WTC11 (cell line): ENCODE results near the gene LHPP. TPM values are rescaled to one million over a fixed set of nuclear protein-coding genes. Genes with fewer than 3 reads are reported as not detected.

Experiments used
- ATAC-seq: fragments of 200-7000 bp; cut with Tn5 transposase; 2 replicates; pipeline ENCODE4 v1.10.0; 2021; ENCODE audit warnings: mild to moderate bottlenecking, moderate library complexity
- CTCF ChIA-PET: fragments of 300-600 bp; sonication (Branson Sonifier 250); formaldehyde crosslinking; loops from one replicate; lab custom pipeline; 2021; ENCODE audit warnings: antibody characterized with exemption; lab: Charles Lee
- POLR2A ChIA-PET: fragments of 350-600 bp; sonication (Branson Sonifier 250); formaldehyde crosslinking; loops from one replicate; lab custom pipeline; 2021; ENCODE audit warnings: antibody characterized with exemption; lab: Charles Lee
- DNase-seq: peaks from one replicate; pipeline ENCODE4 v3.0.0; 2021; ENCODE audit warnings: low spot score
- H3K27ac Mint-ChIP-seq: 2 replicates; pipeline ENCODE4 v1.8.0; 2021; ENCODE audit warnings: mixed read lengths
- H3K27me3 Mint-ChIP-seq: 2 replicates; pipeline ENCODE4 v1.8.0; 2021; ENCODE audit warnings: low read depth, mild to moderate bottlenecking, moderate library complexity, mixed read lengths
- H3K36me3 Mint-ChIP-seq: 2 replicates; pipeline ENCODE4 v1.8.0; 2021; ENCODE audit warnings: mixed read lengths
- H3K4me1 Mint-ChIP-seq: 2 replicates; pipeline ENCODE4 v1.8.0; 2022; ENCODE audit warnings: mixed read lengths
- H3K4me3 Mint-ChIP-seq: 2 replicates; pipeline ENCODE4 v1.8.0; 2021; ENCODE audit warnings: mild to moderate bottlenecking, moderate library complexity, mixed read lengths
- H3K9me3 Mint-ChIP-seq: 2 replicates; pipeline ENCODE4 v1.8.0; 2021; ENCODE audit warnings: mixed read lengths
- CREB1 ChIP-seq: sonication (generic); formaldehyde crosslinking; IDR thresholded peaks from 2 replicates; pipeline ENCODE4 v1.8.0; 2023; ENCODE audit warnings: mild to moderate bottlenecking, missing genetic modification reagents
- E2F1 ChIP-seq: sonication (generic); formaldehyde crosslinking; IDR thresholded peaks from 2 replicates; pipeline ENCODE4 v1.8.0; 2022; ENCODE audit warnings: mild to moderate bottlenecking, missing genetic modification reagents
- FOXP1 ChIP-seq: sonication (generic); formaldehyde crosslinking; IDR thresholded peaks from 2 replicates; pipeline ENCODE4 v1.8.0; 2022; ENCODE audit warnings: missing genetic modification reagents, mild to moderate bottlenecking, moderate library complexity, borderline replicate concordance
- GABPB1 ChIP-seq: sonication (generic); formaldehyde crosslinking; IDR thresholded peaks from 2 replicates; pipeline ENCODE4 v1.8.1; 2023; ENCODE audit warnings: mild to moderate bottlenecking, missing genetic modification reagents
- HMGA2 ChIP-seq: fragments of 250-450 bp; sonication (Bioruptor Pico); IDR thresholded peaks from 2 replicates; pipeline ENCODE4 v1.4.0; 2021; ENCODE audit warnings: mild to moderate bottlenecking, moderate library complexity
- KAT7 ChIP-seq: sonication (generic); formaldehyde crosslinking; IDR thresholded peaks from 2 replicates; pipeline ENCODE4 v1.8.1; 2023; ENCODE audit warnings: missing genetic modification reagents, mild to moderate bottlenecking, borderline replicate concordance
- NFATC4 ChIP-seq: fragments of 250-450 bp; sonication (Bioruptor Pico); IDR thresholded peaks from 2 replicates; pipeline ENCODE4 v1.9.0; 2021; ENCODE audit warnings: mild to moderate bottlenecking
- NFYB ChIP-seq: sonication (generic); formaldehyde crosslinking; conservative IDR thresholded peaks from 2 replicates; pipeline ENCODE4 v1.8.0; 2022; ENCODE audit warnings: low read depth, missing genetic modification reagents
- NR1H2 ChIP-seq: sonication (generic); formaldehyde crosslinking; IDR thresholded peaks from 2 replicates; pipeline ENCODE4 v1.9.0; 2021; ENCODE audit warnings: mild to moderate bottlenecking, moderate library complexity, missing genetic modification reagents
- NR2C2 ChIP-seq: sonication (generic); formaldehyde crosslinking; IDR thresholded peaks from 2 replicates; pipeline ENCODE4 v1.8.0; 2022; ENCODE audit warnings: mild to moderate bottlenecking, missing genetic modification reagents
- NR3C1 ChIP-seq: sonication (generic); formaldehyde crosslinking; conservative IDR thresholded peaks from 2 replicates; pipeline ENCODE4 v1.8.1; 2023; ENCODE audit warnings: low read depth, mild to moderate bottlenecking, missing genetic modification reagents
- OVOL2 ChIP-seq: fragments of 250-450 bp; sonication (Bioruptor Pico); IDR thresholded peaks from 2 replicates; pipeline ENCODE4 v1.9.0; 2021; ENCODE audit warnings: mild to moderate bottlenecking, borderline replicate concordance
- PREB ChIP-seq: sonication (generic); formaldehyde crosslinking; IDR thresholded peaks from 2 replicates; pipeline ENCODE4 v1.8.1; 2022; ENCODE audit warnings: mild to moderate bottlenecking, missing genetic modification reagents, moderate library complexity, borderline replicate concordance
- RELA ChIP-seq: sonication (generic); formaldehyde crosslinking; IDR thresholded peaks from 2 replicates; pipeline ENCODE4 v1.8.1; 2022; ENCODE audit warnings: missing genetic modification reagents, mild to moderate bottlenecking, borderline replicate concordance
- STAT6 ChIP-seq: sonication (generic); formaldehyde crosslinking; conservative IDR thresholded peaks from 2 replicates; pipeline ENCODE4 v1.8.1; 2023; ENCODE audit warnings: mild to moderate bottlenecking, low read depth, missing genetic modification reagents, moderate library complexity
- TP53 ChIP-seq: sonication (generic); formaldehyde crosslinking; IDR thresholded peaks from 2 replicates; pipeline ENCODE4 v1.8.1; 2023; ENCODE audit warnings: mild to moderate bottlenecking, missing genetic modification reagents
- total RNA-seq: library from RNA; stranded (reverse); gene quantifications from 3 replicates; pipeline ENCODE4 v1.2.3, GENCODE V29; 2021
- TF ChIP-seq, protein P1 (sequence below): sonication (generic); formaldehyde crosslinking; IDR thresholded peaks from 2 replicates; pipeline ENCODE4 v1.8.1; 2023; ENCODE audit warnings: mild to moderate bottlenecking, missing genetic modification reagents
- TF ChIP-seq, protein P2 (sequence below): sonication (generic); formaldehyde crosslinking; conservative IDR thresholded peaks from 2 replicates; pipeline ENCODE4 v1.8.1; 2022; ENCODE audit warnings: mild to moderate bottlenecking, missing genetic modification reagents
- TF ChIP-seq, protein P3 (sequence below): fragments of 250-450 bp; sonication (Bioruptor Pico); IDR thresholded peaks from 2 replicates; pipeline ENCODE4 v2.1.2; 2022; ENCODE audit warnings: mild to moderate bottlenecking, moderate library complexity
- TF ChIP-seq, protein P4 (sequence below): sonication (generic); formaldehyde crosslinking; IDR thresholded peaks from 2 replicates; pipeline ENCODE4 v1.8.0; 2022; ENCODE audit warnings: mild to moderate bottlenecking, missing genetic modification reagents

The LHPP gene
- total RNA-seq, 1 experiment from 2014 or later: 33.2 TPM

DNA sequence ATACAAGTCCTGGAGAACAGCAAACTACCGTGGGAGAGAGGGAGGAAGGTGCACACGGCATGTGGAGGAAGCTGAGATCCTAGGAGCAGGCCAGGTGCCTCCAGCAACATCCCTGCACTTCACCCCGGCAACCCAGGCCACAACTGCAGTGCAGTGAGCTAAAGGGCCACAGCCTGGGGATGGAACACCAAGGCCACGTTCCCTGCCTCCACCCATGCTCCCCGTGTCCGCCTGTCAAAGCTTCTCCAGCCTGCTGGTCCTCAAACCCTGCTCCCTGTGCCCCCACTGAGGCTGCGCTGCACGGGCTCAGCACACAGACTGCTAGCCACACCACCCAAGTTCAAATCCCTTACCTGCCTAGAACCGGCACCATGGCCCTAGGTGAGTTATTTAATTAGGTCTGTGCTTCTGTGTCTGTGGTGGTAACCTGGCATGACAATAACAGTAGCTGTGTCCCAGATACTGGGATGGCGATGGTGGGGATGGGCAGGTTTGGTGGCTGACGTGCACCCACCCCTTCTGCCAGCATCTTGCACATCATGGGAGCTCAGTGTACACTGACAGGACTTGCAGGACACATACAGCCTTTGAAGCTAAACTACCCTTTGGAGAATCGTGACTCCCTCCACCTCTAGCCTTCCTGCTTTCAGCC, 197.1 kb downstream of the LHPP start:
- no peak overlapping the region for H3K27ac Mint-ChIP-seq
- ATAC-seq: no peak

DNA sequence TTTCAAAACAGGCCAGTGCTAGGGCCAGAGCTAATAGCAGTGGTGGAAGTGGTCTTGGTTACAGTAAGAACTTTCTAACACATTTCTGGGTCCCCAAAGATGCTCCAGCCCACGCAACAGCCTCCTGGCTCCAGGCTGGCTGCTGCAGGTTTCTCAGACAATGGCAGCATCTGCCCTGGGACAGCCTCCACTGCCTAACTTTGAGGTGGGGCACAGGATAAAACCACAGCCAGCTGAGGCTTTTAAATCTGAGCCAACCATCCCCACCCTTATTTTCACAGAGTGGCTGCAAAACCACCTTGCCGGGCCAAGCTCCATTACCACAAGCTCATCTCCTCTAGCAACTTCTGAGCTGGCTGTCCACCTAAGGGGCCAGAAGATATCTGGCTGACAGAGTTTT, 197.8 kb downstream of the LHPP start:
- TF ChIP-seq NR1H2 (CRISPR knock-in tag) (no peak), HMGA2 (CRISPR knock-in tag) (no peak), CREB1 (no peak), NFYB (no peak), KAT7 (CRISPR knock-in tag) (no peak), NR2C2 (CRISPR knock-in tag) (no peak), GABPB1 (CRISPR knock-in tag) (no peak), FOXP1 (CRISPR knock-in tag) (no peak), NFATC4 (CRISPR knock-in tag) (no peak), PREB (CRISPR knock-in tag) (no peak), TP53 (no peak), RELA (no peak), STAT6 (CRISPR knock-in tag) (no peak)
- TF ChIP-seq, protein P1, sequence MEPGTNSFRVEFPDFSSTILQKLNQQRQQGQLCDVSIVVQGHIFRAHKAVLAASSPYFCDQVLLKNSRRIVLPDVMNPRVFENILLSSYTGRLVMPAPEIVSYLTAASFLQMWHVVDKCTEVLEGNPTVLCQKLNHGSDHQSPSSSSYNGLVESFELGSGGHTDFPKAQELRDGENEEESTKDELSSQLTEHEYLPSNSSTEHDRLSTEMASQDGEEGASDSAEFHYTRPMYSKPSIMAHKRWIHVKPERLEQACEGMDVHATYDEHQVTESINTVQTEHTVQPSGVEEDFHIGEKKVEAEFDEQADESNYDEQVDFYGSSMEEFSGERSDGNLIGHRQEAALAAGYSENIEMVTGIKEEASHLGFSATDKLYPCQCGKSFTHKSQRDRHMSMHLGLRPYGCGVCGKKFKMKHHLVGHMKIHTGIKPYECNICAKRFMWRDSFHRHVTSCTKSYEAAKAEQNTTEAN (CRISPR knock-in tag): no peak
- Mint-ChIP-seq H3K27me3 (no peaks in the 10 kb centered on the region), H3K4me1 (peaks cover 13% of the 10 kb centered on the region), H3K27ac (no peak overlapping the region), H3K4me3 (no peak overlapping the region), H3K36me3 (peaks cover 3% of the 10 kb centered on the region; the same call in 1 of the 2 replicates), H3K9me3 (no peaks in the 10 kb centered on the region)
- ChIA-PET CTCF (interaction anchor here (1.2 to 1.6 kb wide), 4 partner anchors 12 to 129 kb away, joined by 3 to 6 read pairs (median 4); no protein-coding TSS in a partner anchor), POLR2A (interaction anchor here (0.6 kb wide), 1 partner anchor 14 kb away, joined by 3 read pairs; no protein-coding TSS in a partner anchor)
- DNase-seq (no peak), ATAC-seq (no peak)

More for the DNA sequence above, 197.1 kb downstream of the LHPP start:
- Mint-ChIP-seq H3K27me3 (no peaks in the 10 kb centered on the region), H3K4me1 (peaks cover 15% of the 10 kb centered on the region), H3K9me3 (no peaks in the 10 kb centered on the region), H3K4me3 (no peak overlapping the region), H3K36me3 (peaks cover 3% of the 10 kb centered on the region; the same call in 1 of the 2 replicates)
- no peak for TF ChIP-seq OVOL2 (CRISPR knock-in tag)
- POLR2A ChIA-PET: interaction anchor here (0.6 kb wide), 1 partner anchor 14 kb away, joined by 3 read pairs; no protein-coding TSS in a partner anchor
- DNase-seq: no peak
- CTCF ChIA-PET: interaction anchor here (1.2 to 1.6 kb wide), 3 partner anchors 13 to 128 kb away, joined by 3 to 6 read pairs (median 4); no protein-coding TSS in a partner anchor

DNA sequence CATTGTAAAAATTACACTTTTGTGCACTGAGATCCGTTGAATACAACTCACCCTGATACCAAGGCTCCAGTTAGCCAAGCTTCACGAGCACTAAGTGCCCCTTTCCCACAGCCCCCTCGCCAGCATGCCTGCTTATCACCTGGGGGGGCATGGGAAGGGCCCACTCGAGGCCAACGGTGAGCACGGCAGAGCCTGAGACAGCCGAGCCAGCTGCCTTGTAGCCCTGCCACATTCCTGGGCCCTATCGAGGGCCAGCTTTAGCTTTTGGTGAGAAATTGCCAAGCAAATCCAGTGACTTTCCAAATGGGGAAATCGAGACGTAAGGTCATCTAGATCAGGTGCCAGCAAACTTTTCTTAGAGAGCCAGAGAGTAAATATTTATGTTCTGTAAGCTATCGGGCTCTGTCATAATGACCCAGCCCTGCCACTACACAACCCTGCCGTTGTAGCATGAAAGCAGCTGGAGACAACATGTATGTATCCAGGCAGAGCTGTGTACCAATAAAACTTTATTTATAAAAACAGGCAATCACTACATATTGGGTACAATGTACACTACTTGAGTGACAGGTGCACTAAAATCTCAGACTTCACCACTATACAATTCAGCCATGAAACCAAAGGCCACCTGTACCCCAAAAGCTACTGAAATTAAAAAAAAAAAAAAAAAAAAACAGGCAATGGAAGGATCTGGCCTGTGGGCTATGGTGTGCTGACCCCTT, 198.9 kb downstream of the LHPP start:
- Mint-ChIP-seq H3K9me3 (no peaks in the 10 kb centered on the region), H3K4me1 (peaks cover 3% of the 10 kb centered on the region), H3K4me3 (no peak overlapping the region), H3K27ac (peak overlapping the region; percentile 72), H3K36me3 (peaks cover 3% of the 10 kb centered on the region; the same call in 1 of the 2 replicates), H3K27me3 (no peaks in the 10 kb centered on the region)
- DNase-seq (no peak), ATAC-seq (no peak)
- CTCF ChIA-PET: interaction anchor here (0.7 to 1.3 kb wide), 4 partner anchors 11 to 80 kb away, joined by 3 to 5 read pairs (median 4); no protein-coding TSS in a partner anchor
- POLR2A ChIA-PET: no interaction called here
- TF ChIP-seq, protein P2, sequence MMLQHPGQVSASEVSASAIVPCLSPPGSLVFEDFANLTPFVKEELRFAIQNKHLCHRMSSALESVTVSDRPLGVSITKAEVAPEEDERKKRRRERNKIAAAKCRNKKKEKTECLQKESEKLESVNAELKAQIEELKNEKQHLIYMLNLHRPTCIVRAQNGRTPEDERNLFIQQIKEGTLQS (CRISPR knock-in tag): no peak
- no peak for TF ChIP-seq OVOL2 (CRISPR knock-in tag)
- TF ChIP-seq, protein P3, sequence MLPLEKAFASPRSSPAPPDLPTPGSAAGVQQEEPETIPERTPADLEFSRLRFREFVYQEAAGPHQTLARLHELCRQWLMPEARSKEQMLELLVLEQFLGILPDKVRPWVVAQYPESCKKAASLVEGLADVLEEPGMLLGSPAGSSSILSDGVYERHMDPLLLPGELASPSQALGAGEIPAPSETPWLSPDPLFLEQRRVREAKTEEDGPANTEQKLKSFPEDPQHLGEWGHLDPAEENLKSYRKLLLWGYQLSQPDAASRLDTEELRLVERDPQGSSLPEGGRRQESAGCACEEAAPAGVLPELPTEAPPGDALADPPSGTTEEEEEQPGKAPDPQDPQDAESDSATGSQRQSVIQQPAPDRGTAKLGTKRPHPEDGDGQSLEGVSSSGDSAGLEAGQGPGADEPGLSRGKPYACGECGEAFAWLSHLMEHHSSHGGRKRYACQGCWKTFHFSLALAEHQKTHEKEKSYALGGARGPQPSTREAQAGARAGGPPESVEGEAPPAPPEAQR (CRISPR knock-in tag): no peak
- no peak for TF ChIP-seq E2F1 (CRISPR knock-in tag)
- TF ChIP-seq, protein P4, sequence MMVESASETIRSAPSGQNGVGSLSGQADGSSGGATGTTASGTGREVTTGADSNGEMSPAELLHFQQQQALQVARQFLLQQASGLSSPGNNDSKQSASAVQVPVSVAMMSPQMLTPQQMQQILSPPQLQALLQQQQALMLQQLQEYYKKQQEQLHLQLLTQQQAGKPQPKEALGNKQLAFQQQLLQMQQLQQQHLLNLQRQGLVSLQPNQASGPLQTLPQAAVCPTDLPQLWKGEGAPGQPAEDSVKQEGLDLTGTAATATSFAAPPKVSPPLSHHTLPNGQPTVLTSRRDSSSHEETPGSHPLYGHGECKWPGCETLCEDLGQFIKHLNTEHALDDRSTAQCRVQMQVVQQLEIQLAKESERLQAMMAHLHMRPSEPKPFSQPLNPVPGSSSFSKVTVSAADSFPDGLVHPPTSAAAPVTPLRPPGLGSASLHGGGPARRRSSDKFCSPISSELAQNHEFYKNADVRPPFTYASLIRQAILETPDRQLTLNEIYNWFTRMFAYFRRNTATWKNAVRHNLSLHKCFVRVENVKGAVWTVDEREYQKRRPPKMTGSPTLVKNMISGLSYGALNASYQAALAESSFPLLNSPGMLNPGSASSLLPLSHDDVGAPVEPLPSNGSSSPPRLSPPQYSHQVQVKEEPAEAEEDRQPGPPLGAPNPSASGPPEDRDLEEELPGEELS (CRISPR knock-in tag): no peak
- no peak for TF ChIP-seq NR3C1 (CRISPR knock-in tag)
